DMS 273 (cell line): ENCODE results near the gene CAMK1.
A peak's percentile ranks its signal among the peaks of the same experiment; 100 is the strongest.
"Not testable (repeated sequence)": the region's sequence is repeated elsewhere in the genome, so short reads cannot be mapped to it uniquely, and the experiment has no call there.

ENCODE experiments used
- DNase-seq: peaks from one replicate; lab custom pipeline; 2025; ENCODE audit not compliant: unreplicated experiment; lab: John Stamatoyannopoulos, UW

The CAMK1 gene

DNA sequence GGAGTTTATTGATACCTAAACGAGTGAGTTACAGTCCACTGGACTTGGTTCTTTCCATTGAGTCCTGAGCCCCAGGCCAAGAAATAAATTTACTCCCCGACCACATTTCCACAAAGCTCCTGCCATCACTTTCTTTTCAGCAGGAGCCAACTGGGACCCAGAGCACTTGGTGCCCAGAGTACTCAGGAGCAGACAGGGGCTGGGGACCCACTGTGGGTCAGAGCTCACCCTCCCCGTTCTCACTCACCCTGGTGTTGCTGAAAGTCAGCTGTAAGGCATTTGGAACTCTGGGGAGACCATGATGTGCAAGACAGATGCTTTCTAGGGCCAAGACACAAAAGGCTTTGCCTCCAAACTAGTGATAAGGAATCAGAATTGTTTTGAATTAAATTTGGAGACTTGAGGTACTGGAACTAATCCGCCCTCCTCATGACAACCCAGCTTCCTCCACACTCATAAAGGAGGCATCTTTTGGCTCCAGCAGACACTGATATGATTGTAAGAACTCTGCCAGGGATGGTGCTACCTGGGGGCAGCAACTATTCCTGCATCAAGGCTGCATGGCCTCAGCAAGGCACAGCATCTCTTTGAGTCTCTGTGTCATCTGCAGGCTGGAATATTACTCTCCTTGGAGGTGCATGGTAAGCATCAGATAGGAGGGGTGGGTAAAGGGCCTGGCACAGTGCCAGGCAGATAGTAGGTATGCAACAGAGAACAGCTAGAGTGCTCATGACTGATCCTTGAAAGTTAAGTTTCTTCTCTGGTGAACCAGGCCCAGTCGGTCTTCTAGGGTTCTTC, 7.3 kb upstream of the CAMK1 start:
- DNase-seq, result no peak

DNA sequence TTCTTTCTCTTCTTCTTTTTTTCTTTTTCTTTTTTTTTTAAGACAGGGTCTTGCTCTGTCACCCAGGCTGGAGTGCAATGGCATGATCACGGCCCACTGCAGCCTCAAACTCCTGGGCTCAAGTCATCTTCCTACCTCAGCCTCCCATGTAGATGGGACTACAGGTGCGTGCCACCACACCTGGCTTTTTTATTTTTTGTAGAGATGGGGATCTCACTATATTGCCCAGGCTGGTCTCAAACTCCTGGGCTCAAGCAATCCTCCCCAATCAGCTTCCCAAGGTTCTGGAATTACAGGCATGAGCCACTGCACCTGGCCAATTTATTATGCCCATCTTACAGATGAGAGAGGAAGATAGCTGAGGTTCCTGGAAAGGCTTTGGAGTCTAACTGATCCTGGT, 1.3 kb upstream of the CAMK1 start:
- DNase-seq, result not testable (repeated sequence)

DNA sequence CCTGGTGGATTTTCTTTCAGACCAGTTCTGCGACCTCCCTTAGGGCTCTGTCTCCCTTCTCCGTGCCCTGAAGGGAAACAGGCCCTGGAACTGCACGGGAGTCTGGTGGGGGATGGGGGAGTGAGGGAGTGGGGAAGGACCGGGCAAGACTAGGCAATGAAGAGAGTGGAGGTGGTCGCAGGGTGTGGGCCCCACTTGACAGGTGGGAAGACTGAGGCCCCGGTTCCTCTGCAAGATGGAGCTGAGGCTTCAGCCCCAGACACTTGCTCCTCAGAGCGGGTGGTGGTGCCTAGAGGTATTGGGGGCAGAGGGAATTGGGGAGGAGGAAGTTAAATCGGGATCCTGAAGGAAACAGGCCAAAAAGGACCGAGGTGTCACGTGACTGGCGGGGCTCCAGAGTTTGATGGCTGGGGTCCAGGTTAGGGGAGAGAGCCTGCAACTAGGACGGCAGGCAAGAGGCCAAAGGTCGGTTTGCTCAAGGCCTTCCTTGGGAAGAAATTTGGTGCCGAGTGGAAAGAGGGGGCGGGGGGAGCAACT, 597 bp upstream of the CAMK1 start:
- peak; percentile 49 for DNase-seq

DNA sequence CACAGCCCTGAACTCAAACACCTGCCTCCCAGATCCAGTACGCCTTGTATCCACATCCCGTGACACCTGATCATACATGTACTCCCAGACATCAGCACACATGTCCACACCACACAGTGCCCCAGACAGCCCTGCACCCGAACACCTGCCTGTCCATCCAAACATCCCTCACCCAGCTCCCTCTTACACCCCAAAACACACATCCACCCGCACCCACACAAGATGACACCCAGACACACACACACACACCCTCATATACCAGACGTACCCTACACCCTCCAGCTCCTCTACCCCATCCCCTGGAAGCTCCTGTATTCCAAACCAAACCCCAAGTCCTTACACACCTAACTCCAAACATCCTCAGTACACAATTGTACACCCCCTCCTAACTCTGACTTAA, 735 bp downstream of the CAMK1 start:
- no peak for DNase-seq

DNA sequence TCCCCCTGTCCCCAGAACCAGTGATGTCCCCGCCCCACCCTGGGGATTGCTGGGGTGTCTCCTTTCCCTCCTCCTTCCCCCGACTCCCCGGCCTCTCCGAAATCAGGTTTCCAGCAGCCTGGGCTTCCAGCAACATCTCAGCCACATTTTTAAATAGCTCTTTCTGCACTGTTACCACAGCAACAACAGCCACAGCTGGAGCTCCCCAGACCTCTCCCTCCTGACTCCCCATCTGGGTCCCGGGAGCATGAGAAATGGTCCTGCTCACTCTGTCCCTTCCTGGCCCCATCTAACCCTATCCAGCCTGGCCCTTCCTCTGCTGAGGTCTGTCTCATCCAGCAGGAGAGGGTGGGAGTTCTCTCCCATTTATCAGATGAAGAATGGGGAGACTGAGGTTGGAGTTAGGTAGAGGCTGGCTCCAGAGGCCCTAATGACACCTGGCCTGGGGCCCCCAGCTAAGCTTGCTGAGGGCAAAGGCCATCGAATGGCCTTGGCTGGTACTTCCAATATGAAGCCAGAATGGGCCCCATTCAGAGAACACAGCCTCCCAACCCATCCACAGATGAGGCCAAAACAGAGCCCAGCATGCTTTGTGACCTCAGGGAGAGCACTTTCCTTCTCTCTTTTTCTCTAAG, 1.5 kb downstream of the CAMK1 start:
- DNase-seq, result no peak

DNA sequence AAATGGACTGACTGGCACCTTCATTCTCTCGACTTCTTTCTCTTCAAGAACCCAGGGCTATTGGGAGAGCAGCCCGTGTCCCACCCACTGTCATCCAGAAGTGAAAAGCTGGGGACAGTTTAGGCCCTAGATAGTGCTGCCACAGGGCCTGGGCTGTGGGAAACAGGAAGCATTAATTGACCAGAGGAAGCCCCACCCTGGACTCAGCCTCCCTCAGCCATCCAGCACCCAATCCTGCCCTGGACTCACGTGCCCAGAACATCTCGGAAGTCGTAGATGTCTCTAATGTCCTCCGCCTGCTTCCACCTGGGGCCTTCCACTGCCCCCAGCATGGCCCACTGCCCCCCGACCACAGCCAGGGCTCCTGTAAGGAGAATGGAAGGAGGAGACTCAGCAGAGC, 2.3 kb downstream of the CAMK1 start:
- no peak for DNase-seq

DNA sequence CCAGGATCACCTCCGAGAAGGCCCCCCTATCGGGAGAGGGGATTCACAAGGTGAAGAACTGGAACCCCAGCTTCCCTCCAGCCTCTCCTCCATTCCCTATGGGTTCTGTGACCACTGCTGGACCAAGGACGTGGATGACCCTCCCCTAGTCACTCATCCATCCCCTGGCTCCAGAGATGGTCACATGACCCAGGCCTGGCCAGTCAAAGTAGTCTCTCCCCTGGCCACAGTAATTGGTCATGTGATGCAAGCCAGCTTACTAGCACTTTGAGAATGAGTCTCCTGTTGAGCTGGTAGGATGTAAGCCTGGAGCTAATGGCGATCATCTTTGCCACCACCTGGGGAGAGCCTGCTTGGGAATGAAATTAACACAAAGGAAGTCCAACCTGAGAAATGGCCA, 3.9 kb downstream of the CAMK1 start:
- no peak for DNase-seq

DNA sequence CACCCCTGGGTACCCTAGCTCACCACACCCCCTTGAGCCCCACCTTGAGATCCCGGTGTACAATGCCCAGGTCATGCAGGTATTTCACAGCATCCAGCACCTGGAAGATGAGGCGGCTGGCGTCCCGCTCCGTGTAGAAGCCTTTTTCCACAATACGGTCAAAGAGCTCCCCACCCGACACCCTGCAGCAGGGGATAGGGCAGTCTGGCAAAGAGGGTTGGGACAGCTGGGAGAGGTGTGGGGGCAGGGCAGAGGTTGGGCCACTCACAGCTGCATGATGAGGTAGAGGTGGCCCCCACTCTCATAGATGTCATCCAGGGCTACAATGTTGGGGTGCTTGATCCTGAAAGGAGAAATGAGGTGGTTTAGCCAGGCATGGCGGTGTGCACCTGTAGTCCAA, 6.9 kb downstream of the CAMK1 start:
- no peak for DNase-seq

DNA sequence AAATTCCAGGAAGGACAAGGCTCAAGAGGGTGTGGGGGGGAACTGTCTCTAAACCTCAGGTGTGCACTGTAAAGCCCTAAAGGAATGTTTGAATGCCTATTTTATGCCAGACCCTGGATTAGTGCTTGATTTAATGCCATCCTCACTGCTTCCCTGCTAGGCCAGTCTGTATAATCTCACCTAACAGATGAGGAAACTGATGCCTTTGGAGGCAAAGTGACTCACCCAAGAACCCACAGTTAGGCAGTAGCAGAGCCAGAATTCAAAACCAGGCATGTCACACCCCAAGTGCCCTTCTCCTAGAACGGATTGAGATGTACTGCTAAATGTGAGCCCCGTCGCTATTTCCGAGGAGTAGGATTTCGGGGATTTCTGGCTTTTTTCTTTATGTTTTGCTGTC, 7.8 kb downstream of the CAMK1 start:
- DNase-seq, result no peak

DNA sequence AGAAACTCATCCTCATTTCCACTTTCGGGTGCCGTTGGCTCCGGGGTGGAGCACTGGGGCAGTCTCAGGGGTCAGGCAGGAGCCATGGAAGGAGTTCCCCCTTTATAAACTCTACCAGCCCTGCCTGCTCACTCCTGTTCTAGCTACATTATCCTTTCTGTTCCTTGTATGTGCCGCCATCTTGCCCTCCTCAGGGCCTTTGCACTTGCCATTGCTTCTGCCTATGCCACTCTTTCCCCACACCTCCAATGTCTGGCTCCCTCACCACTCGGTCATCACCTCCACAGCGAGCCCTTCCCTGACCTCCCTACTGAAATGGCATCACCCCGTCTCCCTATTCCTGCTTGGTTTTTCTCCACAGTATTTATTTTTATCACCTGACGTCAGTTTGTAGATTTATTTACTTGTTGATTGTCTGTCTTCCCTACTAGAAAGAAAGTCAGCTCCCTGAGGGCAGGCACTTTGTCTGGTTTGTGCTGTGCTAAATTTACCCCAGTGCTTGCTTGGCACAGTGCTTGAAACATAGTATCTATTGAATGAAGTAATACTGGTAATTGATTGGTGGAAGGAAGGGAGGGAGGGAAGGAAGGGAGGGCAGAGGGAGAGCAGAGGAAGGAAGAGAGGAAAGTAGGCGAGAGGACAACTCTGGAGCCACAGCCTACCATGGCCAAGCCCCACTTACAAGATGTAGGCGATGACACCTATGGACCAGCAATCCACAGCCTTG, 8.8 kb downstream of the CAMK1 start:
- no peak for DNase-seq

DNA sequence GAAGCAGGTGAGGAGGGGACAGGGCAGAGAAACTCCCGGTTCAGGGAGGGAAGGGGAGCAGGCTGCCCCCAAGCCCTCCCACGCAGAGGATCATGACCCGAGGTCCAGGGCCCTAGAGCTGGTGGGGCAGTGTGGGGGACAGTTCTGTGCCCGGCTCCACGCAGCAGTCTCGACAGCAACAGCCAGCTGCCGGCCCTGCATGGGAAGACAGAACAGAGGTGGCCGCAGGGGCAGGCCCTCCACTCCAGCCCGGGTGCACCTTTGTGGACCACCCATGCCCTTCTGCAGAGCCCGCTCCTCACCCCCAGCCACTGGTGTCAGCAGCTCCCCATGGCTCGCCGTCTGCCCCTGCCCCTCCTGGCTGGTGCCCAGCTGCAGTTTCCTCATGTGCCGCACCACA, 12.3 kb downstream of the CAMK1 start:
- no peak for DNase-seq

DNA sequence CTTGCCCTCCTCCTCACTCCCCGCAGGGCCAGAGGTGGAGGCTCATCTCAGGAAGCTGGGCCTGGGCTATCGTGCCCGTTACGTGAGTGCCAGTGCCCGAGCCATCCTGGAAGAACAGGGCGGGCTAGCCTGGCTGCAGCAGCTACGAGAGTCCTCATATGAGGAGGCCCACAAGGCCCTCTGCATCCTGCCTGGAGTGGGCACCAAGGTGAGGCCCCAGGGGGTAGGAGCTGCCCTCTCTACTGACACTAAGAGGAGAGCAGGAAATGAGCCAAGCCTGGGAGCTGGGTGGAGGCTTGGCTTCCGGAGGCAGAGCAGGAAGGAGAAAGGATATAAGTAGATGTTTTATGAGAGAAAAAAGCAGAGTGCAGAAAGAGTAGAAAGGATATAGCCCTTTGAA, 15.1 kb downstream of the CAMK1 start:
- DNase-seq, result no peak

DNA sequence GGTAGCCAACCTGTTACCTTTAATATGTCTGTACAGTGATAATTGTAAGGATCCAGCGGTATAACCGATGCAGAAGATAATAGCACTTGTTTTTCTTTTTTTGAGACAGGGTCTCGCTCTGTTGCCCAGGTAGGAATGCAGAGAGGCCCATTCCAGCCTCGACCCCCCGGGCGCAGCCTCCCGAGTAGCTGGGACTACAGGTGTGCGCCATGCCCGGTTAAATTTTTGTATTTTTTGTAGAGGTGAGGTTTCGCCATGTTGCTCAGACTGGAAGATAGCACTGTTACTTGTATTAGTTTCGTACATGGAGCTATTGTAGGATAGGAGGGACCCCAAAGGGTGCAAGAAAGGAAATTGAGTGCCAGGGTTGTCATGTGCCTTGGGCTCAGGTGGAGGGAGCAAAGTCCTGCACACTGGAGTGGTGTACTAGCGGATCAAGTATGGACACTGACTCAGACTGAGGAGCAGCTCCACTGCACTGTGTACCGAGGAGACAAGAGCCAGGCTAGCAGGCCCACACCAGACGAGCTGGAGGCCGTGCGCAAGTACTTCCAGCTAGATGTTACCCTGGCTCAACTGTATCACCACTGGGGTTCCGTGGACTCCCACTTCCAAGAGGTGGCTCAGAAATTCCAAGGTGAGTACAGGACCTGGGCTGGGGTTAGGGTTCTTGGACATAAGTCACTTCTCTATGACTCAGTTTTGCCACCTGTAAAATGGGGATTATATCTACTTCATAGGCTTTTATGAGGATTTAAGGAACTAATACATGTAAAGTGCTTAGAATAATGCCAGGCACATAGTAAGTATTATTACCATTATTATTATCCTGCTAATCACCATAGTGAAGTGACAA, 19.0 kb downstream of the CAMK1 start:
- DNase-seq, result peak; percentile 17

DNA sequence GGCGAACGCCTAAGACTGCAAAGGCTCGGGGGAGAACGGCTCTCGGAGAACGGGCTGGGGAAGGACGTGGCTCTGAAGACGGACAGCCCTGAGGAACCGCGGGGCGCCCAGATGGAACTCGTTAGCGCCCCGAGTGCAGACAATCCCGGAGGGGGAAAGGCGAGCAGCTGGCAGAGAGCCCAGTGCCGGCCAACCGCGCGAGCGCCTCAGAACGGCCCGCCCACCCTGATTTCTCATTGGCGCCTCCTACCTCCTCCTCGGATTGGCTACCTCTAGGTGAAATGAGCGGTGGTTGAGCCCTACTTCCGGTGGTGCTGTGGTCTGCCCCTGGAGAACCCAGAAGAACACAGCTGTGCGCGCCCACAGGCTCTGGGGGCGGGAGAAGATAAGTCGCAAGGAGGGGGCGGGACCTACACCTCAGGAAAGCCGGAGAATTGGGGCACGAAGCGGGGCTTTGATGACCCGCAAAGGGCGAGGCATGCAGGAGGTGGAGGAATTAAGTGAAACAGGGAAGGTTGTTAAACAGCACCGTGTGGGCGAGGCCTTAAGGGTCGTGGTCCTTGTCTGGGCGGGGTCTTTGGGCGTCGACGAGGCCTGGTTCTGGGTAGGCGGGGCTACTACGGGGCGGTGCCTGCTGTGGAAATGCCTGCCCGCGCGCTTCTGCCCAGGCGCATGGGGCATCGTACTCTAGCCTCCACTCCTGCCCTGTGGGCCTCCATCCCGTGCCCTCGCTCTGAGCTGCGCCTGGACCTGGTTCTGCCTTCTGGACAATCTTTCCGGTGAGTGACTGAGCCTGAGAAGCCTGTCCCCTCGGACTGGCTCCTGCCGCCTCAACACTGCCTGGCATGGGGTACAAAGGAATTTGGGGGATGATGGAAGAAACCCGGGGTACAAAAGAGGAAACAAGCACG, 19.8 kb downstream of the CAMK1 start, which contains the start of gene OGG1:
OGG1 (plus strand) TSS at position 308 of the 911 bp plus-strand sequence; CDS start at position 643, 335 bp downstream.
- peak; percentile 98 for DNase-seq

DNA sequence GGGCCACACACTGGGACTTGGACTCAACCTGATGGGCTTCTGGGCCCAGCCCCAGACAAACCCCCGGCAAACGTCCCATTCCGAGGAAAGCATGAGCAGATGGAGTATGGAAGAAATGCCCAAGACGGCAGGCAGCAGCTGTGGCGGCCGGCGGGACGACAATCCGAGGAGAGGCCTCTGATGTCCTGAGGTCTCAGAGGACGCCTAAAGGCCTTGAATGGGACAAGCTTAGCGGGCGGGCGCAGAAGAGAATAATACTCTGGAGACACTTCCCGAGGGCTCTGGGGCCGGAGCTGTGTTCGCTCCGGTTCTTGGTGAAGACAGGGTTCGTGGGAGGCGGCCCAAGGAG, 20.5 kb downstream of the CAMK1 start:
- peak; percentile 83 for DNase-seq

DNA sequence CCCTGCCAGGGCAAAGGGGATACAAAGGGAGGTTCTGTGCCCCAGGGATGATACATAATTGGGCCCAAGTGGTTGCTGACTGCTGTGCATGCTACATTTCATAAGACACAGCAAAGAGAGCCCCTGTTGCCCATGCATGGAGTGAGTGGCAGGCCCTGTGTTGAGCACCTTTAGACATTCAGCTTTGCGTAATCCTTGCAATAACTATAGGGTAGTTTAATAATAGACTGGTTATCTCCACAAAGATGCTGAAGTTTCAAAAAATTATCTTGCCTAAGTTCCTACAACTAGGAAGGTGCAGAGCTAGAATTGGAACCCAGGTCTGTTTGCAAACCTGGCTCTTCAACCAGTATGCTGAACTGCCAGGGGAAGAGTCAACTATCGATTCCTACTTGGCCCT, 21.7 kb downstream of the CAMK1 start:
- DNase-seq, result no peak

DNA sequence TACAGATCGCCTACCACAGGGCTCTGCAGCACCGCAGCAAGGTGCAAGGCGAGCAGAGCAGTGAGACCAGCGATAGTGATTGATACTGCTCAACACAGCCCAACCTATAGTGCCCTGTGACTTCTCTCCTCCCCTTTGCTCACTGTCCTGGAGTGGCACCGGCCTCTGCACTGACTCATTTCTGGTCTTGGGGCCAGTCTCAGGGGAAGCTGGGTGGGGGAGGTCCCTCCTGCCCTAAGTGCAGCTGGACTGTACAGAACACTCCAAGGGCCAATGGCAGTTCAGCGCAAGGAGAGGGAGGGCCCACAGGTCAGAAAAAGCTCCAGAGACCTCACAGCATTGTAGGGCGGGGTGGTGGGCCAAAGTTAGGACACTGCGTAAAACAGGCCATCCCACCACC, 22.5 kb downstream of the CAMK1 start:
- no peak for DNase-seq

DNA sequence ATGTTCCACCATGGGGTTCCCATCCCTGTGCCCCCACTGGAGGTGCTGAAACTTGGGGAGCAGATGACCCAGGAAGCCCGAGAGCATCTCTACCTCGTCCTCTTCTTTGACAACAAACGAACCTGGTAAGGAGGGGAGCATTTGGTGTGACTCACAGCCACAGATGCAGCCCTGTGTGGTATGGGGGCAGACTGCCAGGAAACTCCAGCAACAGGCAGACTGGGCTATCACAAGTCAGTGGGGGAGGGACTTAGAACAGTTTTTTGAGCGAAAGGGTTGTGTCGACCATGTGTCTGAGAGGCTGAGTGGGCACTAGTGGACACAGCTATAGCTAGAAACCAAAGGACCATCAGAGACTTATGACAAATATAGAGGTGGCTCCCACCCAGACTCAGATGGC, 23.4 kb downstream of the CAMK1 start:
- DNase-seq, result peak; percentile 75

DNA sequence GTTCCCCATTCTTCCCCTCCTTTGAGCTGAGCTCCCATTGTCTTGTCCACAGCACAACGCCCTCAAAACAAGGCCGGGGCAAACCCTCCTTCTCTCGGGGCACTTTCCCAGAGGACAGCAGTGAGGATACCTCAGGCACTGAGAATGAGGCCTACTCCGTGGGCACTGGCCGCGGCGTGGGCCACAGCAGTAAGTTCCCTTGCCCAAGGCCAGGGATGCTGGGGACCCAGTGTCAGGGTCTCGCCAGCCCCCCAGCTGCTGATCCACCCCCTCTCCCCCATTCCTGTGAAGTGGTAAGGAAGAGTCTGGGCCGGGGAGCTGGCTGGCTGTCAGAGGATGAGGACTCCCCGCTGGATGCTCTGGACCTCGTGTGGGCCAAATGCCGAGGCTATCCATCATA, 24.2 kb downstream of the CAMK1 start:
- DNase-seq, result no peak

DNA sequence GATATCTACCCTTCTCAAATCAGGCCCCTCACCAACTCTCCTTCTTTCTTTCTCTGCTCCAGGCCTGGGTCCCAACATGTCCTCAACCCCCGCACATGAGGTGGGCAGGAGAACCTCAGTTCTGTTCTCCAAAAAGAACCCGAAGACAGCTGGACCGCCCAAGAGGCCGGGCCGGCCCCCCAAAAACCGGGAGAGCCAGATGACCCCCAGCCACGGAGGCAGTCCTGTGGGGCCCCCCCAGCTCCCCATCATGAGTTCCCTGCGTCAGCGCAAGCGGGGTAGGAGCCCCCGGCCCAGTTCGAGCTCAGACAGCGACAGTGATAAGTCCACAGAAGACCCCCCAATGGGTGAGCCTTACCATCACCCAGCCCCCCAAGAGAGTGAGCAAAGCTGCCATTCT, 25.6 kb downstream of the CAMK1 start:
- DNase-seq, result no peak
